Endothelial cell of umbilical vein (primary cell): ENCODE data around the gene BACH2. TPM values are rescaled to one million over a fixed set of nuclear protein-coding genes. Genes with fewer than 3 reads are reported as not detected.

Source experiments
- BruUV-seq: library from RNA; stranded (reverse); fragments of 400-500 nt; replicated peaks from 2 replicates; lab custom pipeline; 2021; lab: Mats Ljungman, UMichigan
- CTCF ChIA-PET: fragments of 300-600, 350-600 bp; sonication (Branson Sonifier 250); formaldehyde crosslinking; loops from one replicate; lab custom pipeline; 2021; ENCODE audit warnings: antibody characterized with exemption, inconsistent platforms; lab: Charles Lee
- POLR2A ChIA-PET: fragments of 300-600, 350-600 bp; sonication (Branson Sonifier 250); formaldehyde crosslinking; loops from one replicate; lab custom pipeline; 2021; ENCODE audit warnings: antibody characterized with exemption, inconsistent platforms; lab: Charles Lee
- DNase-seq: peaks from one replicate; pipeline ENCODE4 v3.0.0-alpha.2; 2011; ENCODE audit warnings: low read depth, low spot score
- FAIRE-seq: peaks from 2 replicates; lab custom pipeline; 2011; peaks lifted over from hg19 to GRCh38; lab: Jason Lieb, UNC
- H2AFZ ChIP-seq: 2 replicates; pipeline ENCODE4 v1.6.0; 2012; ENCODE audit warnings: low read depth, low read length, control low read depth, inconsistent platforms
- H3K27ac ChIP-seq: 2 replicates; pipeline ENCODE4 v1.5.1; 2011; ENCODE audit warnings: low read depth, mild to moderate bottlenecking, control low read depth, low read length, moderate library complexity; ENCODE audit not compliant: insufficient read depth
- H3K27me3 ChIP-seq, 2 experiments: 2 replicates each; pipeline versions ENCODE4 v1.6.0 to v1.6.1; 2011; ENCODE audit warnings: low read length in 2 of 2, mixed read lengths in 1 of 2; ENCODE audit not compliant: control insufficient read depth in 2 of 2, insufficient read depth in 2 of 2
- H3K36me3 ChIP-seq, 2 experiments: 2 replicates in 1 of 2; 3 replicates in 1 of 2; pipeline ENCODE4 v1.5.1; 2011; ENCODE audit warnings: low read length in 2 of 2, mild to moderate bottlenecking in 1 of 2, moderate library complexity in 1 of 2; ENCODE audit not compliant: control insufficient read depth in 2 of 2, insufficient read depth in 2 of 2; ENCODE audit errors: extremely low read depth in 1 of 2
- H3K4me1 ChIP-seq: 3 replicates; pipeline ENCODE4 v1.5.1; 2011; ENCODE audit warnings: mild to moderate bottlenecking, low read length; ENCODE audit not compliant: control insufficient read depth, insufficient read depth; ENCODE audit errors: extremely low read depth
- H3K4me2 ChIP-seq: 2 replicates; pipeline ENCODE4 v1.6.1; 2011; ENCODE audit warnings: low read length, control low read depth, mixed read lengths; ENCODE audit not compliant: insufficient read depth
- H3K4me3 ChIP-seq, 3 experiments: fragments of 200-600 bp in 1 of 3; sonication (generic), shearing (Covaris generic) in 1 of 3; replicated peaks in 1 of 3; 2 replicates each; pipeline ENCODE4 v1.5.1; 2011 to 2016; ENCODE audit warnings: control low read depth in 3 of 3, low read length in 3 of 3, mild to moderate bottlenecking in 2 of 3, inconsistent platforms in 1 of 3, low read depth in 1 of 3, moderate library complexity in 1 of 3; ENCODE audit not compliant: insufficient read depth in 1 of 3
- H3K79me2 ChIP-seq: 2 replicates; pipeline ENCODE4 v1.6.0; 2012; ENCODE audit warnings: low read length, inconsistent platforms; ENCODE audit not compliant: control insufficient read depth, insufficient read depth
- H3K9ac ChIP-seq: replicated peaks from 2 replicates; pipeline ENCODE3; 2011; ENCODE audit warnings: low read length, control low read depth; ENCODE audit not compliant: insufficient read depth; ENCODE audit errors: extremely low read depth
- H3K9me1 ChIP-seq: replicated peaks from 3 replicates; pipeline ENCODE4 v1.6.0; 2011; ENCODE audit warnings: mild to moderate bottlenecking, low read length; ENCODE audit not compliant: control insufficient read depth, insufficient read depth; ENCODE audit errors: extremely low read depth
- H3K9me3 ChIP-seq: replicated peaks from 2 replicates; pipeline ENCODE4 v1.5.1; 2012; ENCODE audit warnings: low read length, inconsistent platforms; ENCODE audit not compliant: control insufficient read depth, insufficient read depth
- H4K20me1 ChIP-seq: replicated peaks from 2 replicates; pipeline ENCODE3; 2011; ENCODE audit warnings: mild to moderate bottlenecking, low read length; ENCODE audit not compliant: control insufficient read depth, insufficient read depth; ENCODE audit errors: extremely low read depth
- CTCF ChIP-seq, 2 donors: IDR thresholded peaks; 1 replicate in 1 of 2; 2 replicates in 1 of 2; pipeline ENCODE4 v1.5.1; 2011; ENCODE audit warnings: low read length in 2 of 2, mild to moderate bottlenecking in 2 of 2, moderate library complexity in 2 of 2, control low read depth in 1 of 2, inconsistent platforms in 1 of 2, low read depth in 1 of 2; ENCODE audit not compliant: insufficient read depth in 1 of 2; ENCODE audit errors: extremely low read depth in 1 of 2
- EZH2 ChIP-seq: IDR thresholded peaks from 2 replicates; pipeline ENCODE4 v1.6.1; 2012; ENCODE audit warnings: borderline replicate concordance, low read depth, mild to moderate bottlenecking, moderate library complexity, low read length, inconsistent platforms; ENCODE audit not compliant: severe bottlenecking
- FOS ChIP-seq: IDR thresholded peaks from 2 replicates; pipeline ENCODE4 v1.6.1; 2011; ENCODE audit warnings: mild to moderate bottlenecking, low read length, moderate library complexity, borderline replicate concordance; ENCODE audit not compliant: insufficient read depth
- GATA2 ChIP-seq: IDR thresholded peaks from 2 replicates; pipeline ENCODE4 v1.7.0; 2011; ENCODE audit warnings: low read depth, mild to moderate bottlenecking, moderate library complexity, mixed read lengths, low read length; ENCODE audit not compliant: insufficient read length, insufficient read depth
- JUN ChIP-seq: IDR thresholded peaks from 2 replicates; pipeline ENCODE4 v1.6.1; 2011; ENCODE audit warnings: borderline replicate concordance, low read depth; ENCODE audit not compliant: insufficient read length, insufficient read depth
- MAX ChIP-seq: IDR thresholded peaks from 2 replicates; pipeline ENCODE4 v1.6.1; 2011; ENCODE audit not compliant: insufficient read depth, insufficient read length
- MYC ChIP-seq: IDR thresholded peaks from one replicate; pipeline ENCODE4 v1.6.1; 2011; ENCODE audit warnings: mild to moderate bottlenecking, low read depth, low read length
- POLR2A ChIP-seq: IDR thresholded peaks from 2 replicates; pipeline ENCODE4 v1.6.1; 2012; ENCODE audit warnings: low read depth, mild to moderate bottlenecking, control low read depth, low read length
- POLR2AphosphoS5 ChIP-seq: IDR thresholded peaks from 2 replicates; pipeline ENCODE4 v1.6.1; 2012; ENCODE audit warnings: low read depth, mild to moderate bottlenecking, control low read depth, low read length, moderate library complexity; ENCODE audit not compliant: insufficient read depth
- dilution Hi-C: fragments of 300-500 bp; cut with MboI; formaldehyde crosslinking; loops from one replicate; pipeline ENCODE4 v1.15.0; 2019; ENCODE audit warnings: low sequenced_read_pairs; ENCODE audit not compliant: extremely low pct_ligation_motif_present
- intact Hi-C: fragments of 100-400 bp; cut with micrococcal nuclease; formaldehyde crosslinking; loops from one replicate; pipeline ENCODE4 v1.10.0; 2022
- polyA plus RNA-seq, 4 experiments: library from polyadenylated mRNA; depleted of rRNA in 3 of 4; stranded (reverse) in 3 of 4; unstranded in 1 of 4; fragments of >200 nt; gene quantifications; 2 replicates each; pipeline versions ENCODE4 v1.2.1 to v1.2.3, GENCODE V29; 2011 to 2012; ENCODE audit warnings: missing spikeins in 1 of 4
- total RNA-seq: library from RNA; stranded (reverse); gene quantifications from 2 replicates; pipeline ENCODE4 v1.2.3, GENCODE V29; 2021

Gene BACH2
- total and polyA plus RNA-seq, 2 donors (not counting 3 experiments of a cell fraction or from before 2014, with no cell fraction given): 1.7 to 5.6 TPM

GRCh38 chr6:90048206-90048967, 248.3 kb downstream of the BACH2 start:
- no peak overlapping the region for H3K9ac ChIP-seq
- H3K9me3 ChIP-seq: no peaks in the 10 kb centered on the region
- H4K20me1 ChIP-seq: no peaks in the 10 kb centered on the region
- H3K27ac ChIP-seq: no peak overlapping the region
- POLR2A ChIA-PET: interaction anchor here (0.6 kb wide), 1 partner anchor 383 kb away, joined by 3 read pairs; no protein-coding TSS in a partner anchor
- no peaks in the 10 kb centered on the region for H3K9me1 ChIP-seq
- H3K27me3 ChIP-seq: no peaks in the 10 kb centered on the region
- no TSS peak for BruUV-seq
- no peak overlapping the region for H3K4me2 ChIP-seq
- no peaks in the 10 kb centered on the region for H3K79me2 ChIP-seq
- DNase-seq: no peak
- intact Hi-C loops (loop anchor here (5.0 kb wide), 1 partner anchor 106 kb away; no protein-coding TSS in a partner anchor), dilution Hi-C loops (no loop called here)
- no peak for FAIRE-seq
- TF ChIP-seq POLR2A: no peak
- no peak for TF ChIP-seq FOS
- no peak for TF ChIP-seq JUN
- no peak for TF ChIP-seq POLR2AphosphoS5
- TF ChIP-seq EZH2: no peak
- no peak for TF ChIP-seq MAX
- no peak for TF ChIP-seq GATA2
- no peak for TF ChIP-seq MYC
- no peak for TF ChIP-seq CTCF (IDR thresholded peaks at IDR 0.05; ENCODE audit: extremely low read depth in 1 of 2, insufficient read depth in 1 of 2, low read depth in 1 of 2, low read length in 2 of 2)
- H3K4me1 ChIP-seq: peaks cover 16% of the 10 kb centered on the region
- CTCF ChIA-PET: no interaction called here
- H2AFZ ChIP-seq: no peak overlapping the region
- H3K4me3 ChIP-seq: no peak overlapping the region
- H3K36me3 ChIP-seq: no peaks in the 10 kb centered on the region
